ENCODE measurements around the gene NMNAT3.

Gene NMNAT3

DNA sequence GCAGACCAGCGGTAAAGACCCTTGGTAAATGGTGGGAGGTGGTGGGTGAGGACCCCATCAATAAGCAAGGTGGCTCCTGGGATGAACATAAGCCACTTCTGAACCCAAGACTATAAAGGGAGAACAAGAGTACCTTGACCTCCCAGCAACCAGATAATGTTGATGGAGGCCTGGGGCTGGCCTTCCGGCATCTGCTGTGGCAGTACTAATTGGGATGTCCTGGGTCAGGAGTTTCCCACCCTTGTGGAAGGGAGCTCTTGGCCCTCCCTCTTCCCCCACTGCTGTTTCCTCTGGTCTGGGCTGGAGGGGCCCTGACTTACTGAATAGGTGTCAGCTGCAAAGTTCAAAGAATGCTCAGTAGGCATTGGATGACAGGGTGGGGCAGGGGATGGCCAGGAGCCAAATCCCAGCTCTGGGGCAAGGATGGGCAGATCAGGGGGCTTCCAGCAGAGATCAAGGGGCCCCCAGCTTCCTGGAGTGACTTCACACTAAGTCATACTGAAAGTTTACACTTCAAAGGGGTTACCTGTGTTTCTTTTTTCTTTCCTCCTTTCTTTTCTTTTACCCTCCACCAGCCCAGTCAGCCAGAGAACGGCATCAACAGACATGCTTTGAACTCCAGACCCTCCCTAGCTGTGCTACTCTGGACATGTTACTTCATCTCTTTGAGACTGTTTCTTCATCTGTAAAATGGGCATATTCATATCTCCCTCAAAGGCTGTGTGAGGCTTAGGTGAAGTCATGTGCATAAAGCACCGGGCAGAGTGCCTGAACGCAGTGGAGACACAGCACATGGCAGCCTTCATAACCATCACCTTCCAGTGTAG is 139.8 kb downstream of the NMNAT3 start:
- DNase-seq: no peak

DNA sequence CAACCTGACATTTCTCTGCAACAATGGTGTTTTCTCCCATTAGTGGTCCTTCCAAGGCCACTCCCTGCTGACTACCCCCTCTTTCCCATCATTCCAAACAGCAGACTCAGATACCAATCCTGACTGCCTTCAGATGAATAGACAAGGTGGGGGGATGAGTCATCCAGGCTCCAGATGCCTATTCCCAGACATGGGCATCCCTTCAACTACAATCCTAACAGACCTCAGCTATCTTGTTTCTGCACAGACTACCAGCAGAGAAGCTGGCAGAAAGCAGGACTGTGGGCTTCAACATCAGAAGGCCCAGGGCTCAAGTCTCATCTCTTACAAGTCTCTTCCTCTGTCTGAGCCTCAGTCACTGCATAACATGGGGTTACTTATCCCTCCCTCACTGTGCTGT is 140.4 kb downstream of the NMNAT3 start:
- DNase-seq: no peak

DNA sequence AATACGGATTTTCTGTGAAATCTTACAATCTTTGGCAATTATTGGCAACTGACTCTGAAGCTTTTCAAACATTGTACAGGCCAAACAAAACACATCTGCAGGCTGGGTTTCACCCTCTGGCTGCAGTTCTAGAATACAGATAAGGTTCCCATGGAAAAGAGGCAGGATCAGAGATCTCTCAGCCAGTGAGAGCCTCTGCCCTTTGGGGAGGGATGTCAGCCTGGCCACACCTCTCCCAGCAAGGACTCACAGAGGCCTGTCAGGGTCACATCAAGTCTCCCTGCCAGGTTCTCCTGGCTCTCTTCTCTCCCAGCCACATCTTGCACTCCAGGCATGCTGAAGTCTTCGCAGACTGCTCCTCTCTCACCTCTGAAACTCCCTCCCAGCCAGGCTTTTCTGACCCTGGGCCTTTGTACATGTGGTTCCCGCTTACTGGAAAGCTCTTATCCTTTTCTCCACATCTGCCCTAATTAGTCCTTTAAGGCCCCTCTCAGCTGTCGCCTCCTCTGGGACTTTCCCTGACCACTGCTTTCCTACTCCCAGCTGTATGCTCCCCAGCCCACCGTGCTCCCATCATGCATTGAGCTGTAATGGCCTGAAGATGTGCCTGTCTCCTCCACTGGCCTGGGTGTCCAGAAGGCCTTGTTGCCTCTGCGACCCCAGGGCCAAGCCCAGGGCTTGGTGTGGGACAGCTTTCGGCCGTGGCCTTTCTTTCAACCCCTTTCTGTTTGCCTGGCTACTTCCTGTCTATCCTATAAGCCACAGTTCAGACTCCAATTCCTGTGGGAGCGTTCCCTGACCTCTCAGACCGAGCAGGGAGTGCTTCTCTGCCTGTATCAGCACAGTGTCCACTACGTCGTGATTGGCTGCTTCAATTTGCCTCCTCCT is 142.5 kb downstream of the NMNAT3 start:
- no peak for DNase-seq

DNA sequence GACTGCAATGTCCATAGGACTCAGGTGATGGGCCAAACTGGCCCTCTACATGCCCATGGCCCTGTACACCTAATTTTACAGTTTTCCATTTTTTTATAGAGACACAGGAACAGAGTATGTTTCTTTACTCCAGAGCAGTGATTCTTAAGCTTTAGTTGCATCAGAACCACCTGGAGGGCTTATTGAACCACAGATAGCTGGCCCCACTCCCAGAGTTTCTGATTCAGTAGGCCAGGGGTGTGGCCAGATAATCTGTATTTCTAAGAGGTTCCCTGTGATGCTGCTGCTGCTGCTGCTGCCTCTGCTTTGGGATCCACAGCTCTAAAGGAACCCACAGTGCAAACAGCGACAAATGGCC is 143.3 kb downstream of the NMNAT3 start:
- DNase-seq: no peak

DNA sequence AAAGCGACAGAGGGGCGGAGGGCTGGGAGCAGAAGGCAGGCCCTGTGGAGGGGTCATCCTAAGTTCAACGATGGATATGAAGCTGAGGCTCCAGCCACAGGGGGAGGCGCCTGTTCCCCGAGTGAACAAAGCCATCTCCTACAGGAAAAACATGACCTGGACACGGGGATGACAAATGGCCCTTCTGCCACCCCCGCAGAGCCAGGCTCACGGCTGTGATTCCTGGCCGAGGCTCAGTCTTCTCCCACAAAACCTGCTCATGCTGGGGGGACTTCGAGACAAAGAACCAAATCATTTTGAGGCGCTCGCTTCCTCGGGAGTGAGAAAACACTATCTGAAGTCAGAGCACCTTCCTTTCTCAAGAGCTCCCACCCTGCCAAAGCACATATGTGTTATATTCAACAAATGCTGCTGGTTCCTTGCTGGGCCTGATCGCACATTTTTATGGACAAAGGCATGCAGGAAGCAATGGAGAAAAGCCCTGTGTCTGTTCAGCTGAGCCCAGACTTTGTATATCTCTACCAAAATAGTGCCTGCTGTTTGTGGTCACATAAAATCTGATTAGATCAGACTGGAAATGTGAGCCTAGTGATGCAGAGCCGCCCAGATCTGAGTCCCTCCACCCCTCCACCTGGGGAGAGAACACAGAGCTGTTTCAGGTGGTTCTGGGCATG is 143.9 kb downstream of the NMNAT3 start:
- peak; percentile 16 for DNase-seq

DNA sequence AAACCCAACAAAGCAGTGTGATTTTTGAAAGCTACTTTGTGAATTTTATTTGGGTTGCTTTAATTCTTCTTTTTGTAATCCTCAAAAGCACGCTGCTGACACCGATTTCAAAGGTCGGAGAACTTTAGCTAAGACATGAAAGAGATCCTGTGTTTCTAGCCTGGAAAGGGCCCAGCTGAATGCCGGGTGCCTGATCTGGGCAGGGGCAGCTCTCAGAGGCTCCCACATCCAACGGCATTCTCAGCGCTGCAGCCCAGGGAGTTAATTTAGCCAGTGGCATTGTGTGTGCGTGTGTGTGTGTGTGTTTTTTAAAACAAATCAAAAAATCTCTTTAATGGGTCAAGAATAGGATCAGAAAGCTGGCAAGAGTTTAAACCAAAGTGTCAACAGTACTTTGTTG is 144.8 kb downstream of the NMNAT3 start:
- no peak for DNase-seq

DNA sequence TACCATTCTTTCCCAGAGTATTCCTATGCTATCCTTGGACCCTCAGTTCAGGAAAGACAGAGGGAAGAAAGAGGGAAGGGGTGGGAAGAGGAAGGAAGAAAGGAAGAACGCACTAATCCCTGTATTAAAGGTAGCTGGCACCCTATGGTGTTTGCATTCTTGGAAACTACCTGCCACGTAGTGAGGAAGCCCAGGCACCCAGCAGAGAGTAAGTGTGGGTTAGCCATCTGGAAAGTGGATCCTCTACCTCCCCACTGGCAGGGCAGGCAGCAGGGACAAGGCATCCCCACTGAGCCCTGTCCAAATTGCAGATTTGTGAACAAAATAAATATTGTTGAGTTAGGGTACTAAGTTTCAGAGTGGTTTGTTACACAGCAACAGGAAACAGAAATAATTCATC is 147.1 kb downstream of the NMNAT3 start:
- no peak for DNase-seq

DNA sequence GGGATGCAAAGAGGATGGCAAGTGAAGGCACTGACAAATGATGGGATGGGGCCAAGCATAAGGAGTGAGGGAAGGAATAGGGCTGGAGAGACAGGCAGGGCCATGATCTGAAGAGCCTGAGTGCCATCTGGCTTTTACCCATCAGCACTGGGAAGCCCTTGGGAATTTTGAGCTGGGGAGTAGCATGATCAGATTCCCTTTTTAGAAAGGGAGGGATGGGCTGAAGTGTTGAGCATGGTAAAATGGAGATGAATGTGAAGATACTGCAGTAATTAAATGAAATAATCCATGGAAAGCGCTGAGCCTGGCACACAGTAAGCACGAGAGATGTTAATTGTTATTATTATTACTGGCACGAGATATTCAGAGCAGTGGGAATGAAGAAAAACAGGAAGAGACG is 148.1 kb downstream of the NMNAT3 start:
- no peak for DNase-seq

DNA sequence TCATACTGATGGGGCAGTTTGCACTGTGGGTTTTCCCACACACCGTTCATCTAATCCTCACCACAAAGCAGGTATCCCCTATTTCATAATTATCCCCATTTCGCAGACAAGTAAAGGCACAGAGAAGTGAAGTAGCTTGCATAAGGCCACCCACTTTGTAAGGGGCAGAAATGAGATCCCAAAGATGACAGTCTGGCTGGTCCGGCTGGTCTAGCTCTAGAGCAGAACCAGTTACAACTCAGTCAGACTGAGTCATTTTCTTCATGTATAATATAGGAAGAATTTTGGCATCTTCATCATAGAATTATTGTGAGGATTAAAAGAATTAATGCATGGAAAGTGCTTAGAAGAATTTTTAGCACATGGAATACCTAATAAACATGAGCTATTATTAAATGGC is 148.8 kb downstream of the NMNAT3 start:
- DNase-seq: no peak

DNA sequence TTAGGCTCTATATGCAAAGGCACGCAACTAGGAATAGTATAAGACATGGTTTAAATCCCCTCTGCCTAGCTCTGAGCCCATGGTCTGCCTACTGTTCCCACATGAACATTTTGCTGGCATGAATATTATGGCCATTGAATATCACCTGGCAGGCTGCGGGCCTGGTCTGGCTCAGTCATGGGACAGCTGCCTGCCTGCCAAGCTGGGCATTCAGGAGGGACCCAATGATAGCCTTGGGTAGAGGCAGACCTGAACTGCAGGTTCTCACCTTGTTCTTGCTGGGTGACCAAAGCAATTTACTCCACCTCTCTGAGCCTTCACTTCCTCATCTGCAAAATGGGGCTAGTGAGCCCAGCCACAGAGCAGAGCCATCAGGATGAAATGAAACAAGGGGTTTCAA is 149.5 kb downstream of the NMNAT3 start:
- DNase-seq: no peak

DNA sequence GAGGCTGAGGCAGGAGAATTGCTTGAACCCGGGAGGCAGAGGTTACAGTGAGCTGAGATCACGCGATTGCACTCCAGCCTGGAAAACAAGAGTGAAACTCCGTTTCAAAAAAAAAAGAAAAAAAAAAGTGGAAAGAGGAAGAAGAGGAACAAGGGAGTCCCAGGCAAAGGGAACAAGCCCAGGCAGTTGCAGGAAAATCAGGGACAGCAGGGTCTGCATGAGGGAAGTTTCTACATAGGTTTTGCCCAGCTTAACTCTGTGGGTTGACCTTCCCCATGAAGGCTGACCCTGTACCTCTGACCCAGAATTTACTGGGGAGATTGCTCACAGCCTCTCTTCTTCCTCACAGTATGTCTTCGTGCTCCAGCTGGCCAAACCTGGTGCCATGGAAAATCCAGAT is 150.5 kb downstream of the NMNAT3 start:
- no peak for DNase-seq

DNA sequence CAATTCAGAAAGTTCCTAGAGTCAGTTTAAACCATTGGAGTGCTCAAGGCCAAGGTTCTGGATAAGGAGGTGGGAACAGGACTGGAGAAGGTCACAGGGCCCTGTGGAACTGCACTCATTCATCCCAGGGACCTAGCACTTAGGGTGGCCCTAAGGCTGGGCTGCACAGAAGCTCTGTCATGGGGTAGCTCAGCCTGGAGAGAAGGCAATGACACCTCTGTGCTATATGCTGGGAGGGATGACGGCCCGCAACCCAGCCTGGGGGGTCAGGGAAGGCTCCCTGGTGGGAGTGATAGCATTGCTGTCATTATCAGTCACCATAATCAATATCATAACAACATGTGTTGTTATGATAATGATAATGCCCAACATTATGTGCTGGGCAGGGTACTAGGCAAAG is 151.6 kb downstream of the NMNAT3 start:
- DNase-seq: no peak

DNA sequence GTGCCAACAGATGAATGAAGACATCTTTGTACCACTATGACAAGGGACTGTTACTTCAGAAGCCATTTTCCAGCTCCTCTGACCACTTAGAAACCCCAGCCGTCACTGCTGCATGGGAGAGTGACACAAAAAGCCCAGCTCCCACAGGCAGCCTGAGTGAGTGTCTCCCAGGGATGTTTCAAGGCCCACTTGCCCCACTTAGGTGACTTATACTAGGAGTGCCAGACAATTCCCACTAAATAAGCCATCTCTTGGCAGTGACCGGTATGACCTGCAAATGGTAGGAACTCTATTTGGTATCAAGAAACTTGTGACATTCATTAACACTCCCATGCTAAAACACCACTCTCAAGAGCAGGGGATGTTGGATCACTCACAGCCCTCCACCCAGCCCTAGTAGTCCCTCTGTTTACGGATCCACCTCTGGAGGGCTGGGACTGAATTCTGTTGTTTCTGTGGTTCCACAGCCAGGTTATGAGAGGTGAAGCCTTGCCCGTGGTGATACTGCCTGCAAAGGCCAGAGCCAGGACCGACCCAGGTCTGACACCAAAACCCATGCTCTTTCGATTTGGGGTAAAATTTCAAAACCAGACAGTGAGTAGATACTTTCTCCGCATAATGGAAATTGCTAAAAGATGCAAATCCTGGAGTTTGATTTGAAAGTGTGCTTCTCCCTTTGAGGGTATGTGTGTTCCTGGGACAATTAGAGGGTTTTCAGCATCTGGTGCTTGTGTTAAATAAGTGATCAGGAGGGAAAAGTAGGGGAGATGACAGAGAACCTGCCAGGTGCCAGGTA is 152.7 kb downstream of the NMNAT3 start:
- DNase-seq: no peak

DNA sequence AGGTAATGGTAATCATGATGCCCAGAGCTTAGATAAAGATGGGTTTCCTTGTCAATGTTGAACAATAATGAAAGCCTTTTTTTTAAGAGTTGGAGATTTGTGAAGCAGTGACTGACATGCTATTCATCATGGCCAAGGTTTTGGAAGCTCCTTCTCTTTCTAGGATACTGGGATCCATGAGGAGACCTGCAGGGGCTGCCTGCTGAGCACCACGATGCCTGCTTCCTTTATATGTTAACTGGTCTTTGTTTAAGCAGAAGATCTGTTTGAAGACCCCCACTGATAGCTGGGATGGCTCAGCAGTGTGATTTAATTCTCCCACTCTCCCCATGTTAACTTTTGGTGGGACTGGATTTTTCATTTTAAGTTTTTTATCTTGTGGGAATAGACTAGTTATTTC is 154.1 kb downstream of the NMNAT3 start:
- no peak for DNase-seq

DNA sequence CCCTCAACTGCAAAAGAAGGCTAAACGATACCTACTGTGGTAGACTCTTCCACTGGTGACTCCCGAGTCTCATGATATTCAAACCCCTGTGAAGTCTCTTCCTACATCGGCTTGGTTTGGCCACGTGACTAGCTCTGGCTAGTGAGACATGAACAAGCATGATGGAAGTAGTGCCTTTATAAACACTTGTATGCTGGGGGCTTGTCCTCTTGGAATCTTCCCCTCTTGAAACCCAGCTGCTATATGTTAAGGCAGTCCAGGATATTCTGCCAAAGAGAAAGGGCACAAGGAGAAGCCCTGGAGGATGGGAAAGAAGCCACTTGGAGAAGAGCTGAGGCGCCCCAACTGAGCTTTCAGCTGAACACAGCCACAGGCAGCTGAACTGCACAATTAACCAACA is 154.6 kb downstream of the NMNAT3 start:
- no peak for DNase-seq

DNA sequence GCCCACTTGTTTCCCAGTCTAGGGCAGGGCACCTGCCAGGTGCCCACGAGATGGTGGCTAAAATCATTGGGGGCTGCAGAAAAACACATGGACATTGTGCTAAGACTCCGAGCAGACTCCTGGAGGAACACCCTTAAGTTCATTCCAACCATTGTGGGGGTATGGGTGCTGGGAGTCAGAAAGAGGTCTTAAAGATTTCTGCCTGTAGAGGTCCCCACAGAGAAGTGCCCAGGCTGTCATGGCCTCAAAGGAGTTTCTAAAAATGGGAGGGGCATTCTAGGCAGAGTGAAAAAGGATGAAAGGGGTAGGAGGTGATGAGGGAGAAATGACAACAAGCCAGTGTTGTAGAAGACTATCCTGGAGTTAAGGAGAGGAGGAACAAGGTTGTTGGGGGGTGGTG is 155.4 kb downstream of the NMNAT3 start:
- no peak for DNase-seq

DNA sequence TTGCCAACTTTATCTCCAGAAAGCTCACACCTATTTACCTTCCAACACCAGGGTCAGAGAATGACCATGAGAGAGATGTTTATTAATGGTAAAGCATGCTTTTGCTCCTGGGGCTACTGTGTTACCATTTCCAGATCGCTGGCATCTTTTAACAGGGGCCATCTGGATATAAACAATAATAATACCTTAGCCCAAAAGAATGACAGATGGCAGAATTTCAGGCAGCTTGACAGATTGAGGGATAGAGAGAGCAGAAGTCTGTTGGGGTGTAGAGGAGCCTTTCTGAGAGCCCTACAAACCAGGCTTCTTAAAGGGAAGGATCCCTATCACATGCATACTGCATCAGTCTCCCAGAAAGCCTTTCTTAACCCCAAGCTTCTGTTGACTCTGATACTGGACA is 156.0 kb downstream of the NMNAT3 start:
- DNase-seq: no peak

DNA sequence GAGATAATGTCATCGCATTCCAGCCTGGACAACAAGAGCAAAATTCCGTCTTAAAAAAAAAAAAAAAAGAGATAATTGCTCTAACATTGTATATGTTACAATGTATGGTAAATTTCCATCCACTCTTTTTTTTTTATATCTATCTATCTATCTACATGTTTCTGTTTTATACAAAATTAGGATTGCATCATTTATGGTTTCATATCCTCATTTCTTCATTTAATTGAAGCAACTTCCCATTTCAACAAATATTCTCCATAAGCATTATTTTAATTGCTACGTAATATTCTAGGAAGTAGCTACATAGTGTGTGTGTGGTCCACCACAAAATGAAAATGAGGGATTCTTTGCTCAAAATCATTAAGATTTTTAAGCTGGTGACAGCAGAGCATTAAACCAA is 156.6 kb downstream of the NMNAT3 start:
- no peak for DNase-seq

DNA sequence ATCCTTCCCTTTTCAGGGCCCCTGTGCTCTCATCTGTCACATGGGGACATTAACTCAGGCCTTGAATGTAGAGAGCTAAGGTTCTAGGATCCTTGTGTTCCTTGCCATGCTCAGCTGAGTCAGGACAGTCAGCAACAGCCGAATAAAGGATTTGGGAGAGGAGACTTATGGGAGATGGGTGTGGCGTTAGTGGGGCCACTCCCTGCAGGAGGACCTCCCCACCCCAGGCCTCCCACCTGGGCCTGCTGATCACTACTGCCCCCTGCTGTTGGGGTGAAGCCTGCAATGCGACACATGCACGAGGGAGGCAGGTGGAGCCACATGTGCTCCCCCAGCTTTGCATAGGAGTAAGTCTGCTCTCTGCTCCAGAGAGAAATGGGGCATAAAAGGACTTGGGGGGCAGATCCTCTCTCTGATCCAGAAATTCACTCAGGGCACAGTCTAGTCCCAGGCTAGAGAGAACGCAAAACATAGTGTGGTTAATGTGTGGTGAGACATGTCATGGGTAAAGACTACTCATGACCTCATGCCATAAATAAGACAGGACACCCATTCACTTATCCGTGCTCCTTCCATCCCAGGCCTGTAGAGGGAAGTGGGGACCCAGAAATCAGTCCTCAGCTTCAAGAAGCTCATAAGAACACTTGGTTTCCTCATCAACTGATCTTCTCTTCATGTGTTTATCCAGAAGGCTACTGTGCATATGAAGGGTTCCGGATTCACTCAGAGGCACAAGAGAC is 157.6 kb downstream of the NMNAT3 start:
- DNase-seq: no peak

DNA sequence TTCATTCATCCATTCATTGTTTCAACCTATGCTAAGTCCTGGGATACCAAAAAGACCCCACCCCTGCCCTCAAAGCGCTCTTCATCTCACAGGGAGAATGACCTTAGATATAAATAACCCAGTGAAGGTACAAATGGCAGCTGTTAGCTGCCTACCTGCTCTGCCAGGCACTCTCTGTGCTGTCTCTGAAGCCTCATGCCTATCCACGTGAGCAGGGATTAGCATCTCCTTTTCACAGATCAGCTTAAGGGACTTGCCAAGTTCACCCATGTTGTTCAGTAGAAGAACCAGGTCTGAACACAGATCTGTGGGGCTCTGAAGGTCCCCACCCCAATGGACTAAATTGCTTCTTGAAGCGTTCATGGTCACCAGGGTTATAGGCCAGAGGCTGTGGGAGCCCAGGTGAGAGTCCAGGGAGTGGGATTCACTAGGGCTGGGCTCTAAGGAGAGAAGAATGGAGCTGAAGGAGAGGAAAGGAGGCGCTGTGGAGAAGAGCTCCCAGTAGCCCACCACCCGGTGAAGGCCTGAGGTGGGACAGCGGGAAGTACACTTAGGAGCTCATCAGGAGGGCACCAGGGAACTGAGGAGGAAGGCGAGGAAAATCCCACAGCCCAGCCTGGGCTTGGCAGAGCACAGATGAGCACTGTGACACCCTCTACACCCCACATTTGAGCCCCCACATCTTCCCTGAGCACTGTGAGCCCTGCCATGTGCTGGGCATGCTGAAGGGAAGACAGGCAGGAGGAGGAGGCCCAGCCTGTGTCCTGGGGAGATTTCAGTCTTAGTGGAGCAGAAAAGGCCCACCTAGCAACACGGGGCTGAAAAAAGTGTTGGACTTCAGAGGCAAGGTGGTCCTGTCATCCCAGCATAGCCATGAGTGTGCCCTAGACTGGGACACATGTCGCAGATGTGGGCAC is 158.6 kb downstream of the NMNAT3 start:
- DNase-seq: no peak

DNA sequence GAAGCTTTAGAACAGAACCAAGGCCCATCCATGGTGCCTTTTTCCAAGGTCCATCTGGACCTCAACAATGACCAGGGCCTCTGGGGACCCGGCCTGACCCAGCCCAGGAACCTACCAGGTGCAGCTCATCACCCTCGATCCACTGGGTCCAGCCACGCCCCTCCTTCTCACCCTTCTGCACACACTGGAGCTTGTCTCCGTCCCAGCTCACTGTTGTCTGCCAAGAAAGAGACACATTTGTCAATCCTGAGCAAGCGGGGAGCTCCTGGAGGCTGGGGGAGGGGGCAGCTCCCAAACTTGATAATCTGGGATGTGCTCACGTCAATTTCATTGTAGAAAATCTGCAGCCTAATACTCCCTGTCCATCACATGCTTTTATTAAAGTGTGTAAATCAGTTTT is 159.5 kb downstream of the NMNAT3 start:
- no peak for DNase-seq
